CD14-positive monocyte (primary cell): ENCODE measurements around the gene RARB. TPM values are rescaled to one million over a fixed set of nuclear protein-coding genes. Genes with fewer than 3 reads are reported as not detected.

ENCODE experiments used
- DNase-seq, 3 donors: peaks; one replicate each; pipeline ENCODE4 v3.0.0-alpha.2; 2011 to 2022
- H2AFZ ChIP-seq: 2 replicates; pipeline ENCODE4 v1.6.0; 2012; ENCODE audit warnings: mild to moderate bottlenecking, low read depth, low read length, inconsistent platforms; ENCODE audit not compliant: insufficient read depth, poor library complexity, severe bottlenecking
- H3K27ac ChIP-seq, 2 donors: 1 replicate in 1 of 2; 2 replicates in 1 of 2; pipeline ENCODE4 v1.5.1; 2012 to 2013; ENCODE audit warnings: low read length in 2 of 2, control low read depth in 1 of 2, inconsistent platforms in 1 of 2, low read depth in 1 of 2, mild to moderate bottlenecking in 1 of 2
- H3K27me3 ChIP-seq, 2 donors: one replicate each; pipeline versions ENCODE4 v1.6.0 to v1.6.1; 2011 to 2013; ENCODE audit warnings: low read length in 2 of 2; ENCODE audit not compliant: control insufficient read depth in 2 of 2, insufficient read depth in 2 of 2
- H3K36me3 ChIP-seq, 2 donors: replicated peaks in 1 of 2; 1 replicate in 1 of 2; 2 replicates in 1 of 2; pipeline versions ENCODE4 v1.5.1 to v1.6.1; 2012 to 2013; ENCODE audit warnings: low read length in 2 of 2, control low read depth in 1 of 2, inconsistent platforms in 1 of 2, mild to moderate bottlenecking in 1 of 2; ENCODE audit not compliant: insufficient read depth in 2 of 2, control insufficient read depth in 1 of 2
- H3K4me1 ChIP-seq, 2 donors: 1 replicate in 1 of 2; 2 replicates in 1 of 2; pipeline versions ENCODE4 v1.5.1 to v1.6.1; 2012 to 2013; ENCODE audit warnings: low read length in 2 of 2, control low read depth in 1 of 2, inconsistent platforms in 1 of 2, mild to moderate bottlenecking in 1 of 2, moderate library complexity in 1 of 2; ENCODE audit not compliant: insufficient read depth in 2 of 2, control insufficient read depth in 1 of 2
- H3K4me2 ChIP-seq: replicated peaks from 2 replicates; pipeline ENCODE3; 2012; ENCODE audit warnings: low read length, moderate library complexity, mild to moderate bottlenecking; ENCODE audit not compliant: poor library complexity, severe bottlenecking; ENCODE audit errors: extremely low read depth
- H3K4me3 ChIP-seq, 3 experiments: fragments of 200-600 bp in 1 of 3; sonication (generic) in 1 of 3; replicated peaks in 1 of 3; 1 replicate in 2 of 3; 2 replicates in 1 of 3; pipeline ENCODE4 v1.5.1; 2011 to 2013; ENCODE audit warnings: low read length in 3 of 3, mild to moderate bottlenecking in 3 of 3, control low read depth in 2 of 3, low read depth in 2 of 3, inconsistent platforms in 1 of 3, moderate library complexity in 1 of 3
- H3K79me2 ChIP-seq: 2 replicates; pipeline ENCODE4 v1.6.0; 2012; ENCODE audit warnings: mild to moderate bottlenecking, control low read depth, inconsistent platforms, low read length, moderate library complexity; ENCODE audit not compliant: insufficient read depth
- H3K9ac ChIP-seq: 2 replicates; pipeline ENCODE4 v1.6.0; 2017; ENCODE audit warnings: low read length, mild to moderate bottlenecking; ENCODE audit not compliant: insufficient read depth, poor library complexity, severe bottlenecking
- H3K9me3 ChIP-seq, 2 donors: replicated peaks in 1 of 2; 1 replicate in 1 of 2; 2 replicates in 1 of 2; pipeline versions ENCODE4 v1.5.1 to v1.6.1; 2012 to 2013; ENCODE audit warnings: low read length in 2 of 2, control low read depth in 1 of 2; ENCODE audit not compliant: control insufficient read depth in 1 of 2, insufficient read depth in 1 of 2
- H4K20me1 ChIP-seq: 2 replicates; pipeline ENCODE4 v1.6.0; 2012; ENCODE audit warnings: mild to moderate bottlenecking, low read length, control low read depth, moderate library complexity; ENCODE audit not compliant: insufficient read depth
- H3K27ac Mint-ChIP-seq, 7 donors: one replicate each; pipeline ENCODE4 v1.8.0; 2020; ENCODE audit warnings: mild to moderate bottlenecking in 7 of 7, mixed read lengths in 7 of 7, moderate library complexity in 6 of 7, inconsistent platforms in 2 of 7
- H3K27me3 Mint-ChIP-seq, 3 donors: one replicate each; pipeline ENCODE4 v1.8.0; 2021 to 2022; ENCODE audit warnings: low read depth in 3 of 3, mild to moderate bottlenecking in 3 of 3, mixed read lengths in 3 of 3, moderate library complexity in 3 of 3, inconsistent platforms in 1 of 3
- H3K36me3 Mint-ChIP-seq, 2 donors: one replicate each; pipeline ENCODE4 v1.8.0; 2020; ENCODE audit warnings: mixed read lengths in 2 of 2, inconsistent platforms in 1 of 2, mild to moderate bottlenecking in 1 of 2
- H3K4me1 Mint-ChIP-seq: one replicate; pipeline ENCODE4 v1.8.0; 2020; ENCODE audit warnings: mild to moderate bottlenecking, mixed read lengths
- H3K4me3 Mint-ChIP-seq, 2 donors: one replicate each; pipeline ENCODE4 v1.8.0; 2020; ENCODE audit warnings: mild to moderate bottlenecking in 2 of 2, mixed read lengths in 2 of 2, moderate library complexity in 1 of 2
- H3K9me3 Mint-ChIP-seq, 7 donors: one replicate each; pipeline ENCODE4 v1.8.0; 2020 to 2022; ENCODE audit warnings: mixed read lengths in 7 of 7, mild to moderate bottlenecking in 6 of 7, moderate library complexity in 6 of 7, inconsistent platforms in 2 of 7
- WGBS: methylation state at CpG from one replicate; pipeline ENCODE4 v1.1.5; 2013; ENCODE audit warnings: missing lambda C conversion rate; ENCODE audit not compliant: insufficient coverage; 5-methylcytosine and 5-hydroxymethylcytosine counted together
- intact Hi-C, 2 donors: fragments of 100-400 bp; cut with micrococcal nuclease; formaldehyde crosslinking; loops; one replicate each; pipeline versions ENCODE4 v1.15.0 to v1.15.1; 2023
- polyA plus RNA-seq, 3 donors: library from polyadenylated mRNA; depleted of rRNA in 1 of 3; unstranded in 2 of 3; stranded (reverse) in 1 of 3; fragments of 300-500 nt in 2 of 3; fragments of >200 nt in 1 of 3; fragmentation: Illumina TruSeq in 2 of 3; gene quantifications; 1 replicate in 2 of 3; 2 replicates in 1 of 3; pipeline ENCODE4 v1.2.3, GENCODE V29; 2012 to 2021
- TF ChIP-seq, protein P1 (sequence below): fragments of 200-600 bp; IDR thresholded peaks from one replicate; pipeline ENCODE4 v1.8.0; 2022; ENCODE audit warnings: antibody characterized with exemption, mild to moderate bottlenecking

The RARB gene
- polyA plus RNA-seq, 3 donors, result not detected

DNA sequence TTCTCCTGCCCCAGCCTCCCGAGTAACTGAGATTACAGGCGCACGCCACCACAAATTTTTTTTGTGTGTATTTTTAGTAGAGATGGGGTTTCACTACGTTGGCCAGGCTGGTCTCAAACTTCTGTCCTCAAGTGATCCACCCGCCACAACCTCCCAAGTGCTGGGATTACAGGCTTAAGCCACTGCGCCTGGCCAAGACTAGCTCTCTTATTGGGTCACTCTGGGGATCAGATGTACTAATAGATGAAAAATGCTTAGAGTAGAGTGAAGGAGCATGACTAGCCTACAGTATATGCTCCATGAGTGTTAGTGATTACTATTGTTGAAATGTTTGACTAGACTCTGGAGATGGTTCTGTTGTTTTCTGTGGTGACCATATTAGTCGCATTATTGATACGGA is 21.8 kb downstream of the RARB start:
- WGBS, result 100% methylated on average over 1 of the region's 8 CpGs
- Mint-ChIP-seq H3K9me3 (peaks cover 0 to 3% (median 1%) of the 10 kb centered on the region in 7 donors), H3K27me3 (peaks cover 1 to 3% (median 2%) of the 10 kb centered on the region in 3 donors), H3K4me3 (no peak overlapping the region), H3K4me1 (no peaks in the 10 kb centered on the region), H3K27ac (no peak overlapping the region), H3K36me3 (no peaks in the 10 kb centered on the region)
- DNase-seq, result no peak
- H3K27me3 ChIP-seq, result no peaks in the 10 kb centered on the region
- H2AFZ ChIP-seq, result no peak overlapping the region
- H3K9me3 ChIP-seq, result no peaks in the 10 kb centered on the region
- TF ChIP-seq, protein P1, sequence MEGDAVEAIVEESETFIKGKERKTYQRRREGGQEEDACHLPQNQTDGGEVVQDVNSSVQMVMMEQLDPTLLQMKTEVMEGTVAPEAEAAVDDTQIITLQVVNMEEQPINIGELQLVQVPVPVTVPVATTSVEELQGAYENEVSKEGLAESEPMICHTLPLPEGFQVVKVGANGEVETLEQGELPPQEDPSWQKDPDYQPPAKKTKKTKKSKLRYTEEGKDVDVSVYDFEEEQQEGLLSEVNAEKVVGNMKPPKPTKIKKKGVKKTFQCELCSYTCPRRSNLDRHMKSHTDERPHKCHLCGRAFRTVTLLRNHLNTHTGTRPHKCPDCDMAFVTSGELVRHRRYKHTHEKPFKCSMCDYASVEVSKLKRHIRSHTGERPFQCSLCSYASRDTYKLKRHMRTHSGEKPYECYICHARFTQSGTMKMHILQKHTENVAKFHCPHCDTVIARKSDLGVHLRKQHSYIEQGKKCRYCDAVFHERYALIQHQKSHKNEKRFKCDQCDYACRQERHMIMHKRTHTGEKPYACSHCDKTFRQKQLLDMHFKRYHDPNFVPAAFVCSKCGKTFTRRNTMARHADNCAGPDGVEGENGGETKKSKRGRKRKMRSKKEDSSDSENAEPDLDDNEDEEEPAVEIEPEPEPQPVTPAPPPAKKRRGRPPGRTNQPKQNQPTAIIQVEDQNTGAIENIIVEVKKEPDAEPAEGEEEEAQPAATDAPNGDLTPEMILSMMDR, result no peak
- no peak overlapping the region for H3K9ac ChIP-seq
- no peak overlapping the region for H3K4me2 ChIP-seq
- H3K36me3 ChIP-seq, result no peaks in the 10 kb centered on the region
- intact Hi-C loops, result loop anchor here in 1 of 2 donors (10.0 kb wide), 1 partner anchor 135 kb away; no protein-coding TSS in a partner anchor
- no peak overlapping the region for H3K4me3 ChIP-seq
- no peaks in the 10 kb centered on the region for H3K4me1 ChIP-seq
- H3K27ac ChIP-seq, result no peak overlapping the region
- H4K20me1 ChIP-seq, result no peaks in the 10 kb centered on the region
- no peaks in the 10 kb centered on the region for H3K79me2 ChIP-seq

DNA sequence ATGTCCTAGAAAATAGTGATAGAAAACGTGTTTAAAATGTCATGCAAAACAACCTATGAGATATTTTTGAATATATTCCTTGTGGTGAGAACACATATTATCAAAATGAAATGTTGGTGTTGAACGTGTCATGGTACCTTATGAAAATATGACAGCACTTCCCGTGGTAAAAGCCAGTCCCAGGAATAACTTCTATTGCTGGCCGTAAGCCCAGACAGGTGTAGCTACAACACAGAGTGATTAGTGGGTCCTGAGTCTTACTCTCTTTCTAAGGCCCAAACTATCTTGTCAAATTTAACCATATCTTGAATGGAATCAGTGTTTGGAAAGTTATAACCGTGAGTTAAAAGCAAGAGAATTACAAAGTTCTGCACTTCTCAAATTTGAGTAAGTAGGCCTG is 24.1 kb downstream of the RARB start:
- Histone ChIP-seq H3K79me2 (no peaks in the 10 kb centered on the region), H3K9me3 (no peaks in the 10 kb centered on the region), H3K36me3 (no peaks in the 10 kb centered on the region), H2AFZ (no peak overlapping the region), H3K4me2 (no peak overlapping the region), H3K27ac (no peak overlapping the region), H3K4me1 (no peaks in the 10 kb centered on the region), H3K4me3 (no peak overlapping the region), H3K27me3 (no peaks in the 10 kb centered on the region), H4K20me1 (no peaks in the 10 kb centered on the region), H3K9ac (no peak overlapping the region)
- no CpG with 5 or more reads among the region's 5 CpGs for WGBS
- H3K4me1 Mint-ChIP-seq, result no peaks in the 10 kb centered on the region
- peaks cover 1 to 4% (median 2%) of the 10 kb centered on the region in 3 donors for H3K27me3 Mint-ChIP-seq
- no peak overlapping the region for H3K27ac Mint-ChIP-seq
- H3K9me3 Mint-ChIP-seq, result peaks cover 0 to 3% (median 1%) of the 10 kb centered on the region in 7 donors
- intact Hi-C loops, result no loop called here
- no peak overlapping the region for H3K4me3 Mint-ChIP-seq
- TF ChIP-seq, protein P1, result no peak
- no peaks in the 10 kb centered on the region for H3K36me3 Mint-ChIP-seq
- DNase-seq, result no peak
